Measurements from ENCODE around the gene CKAP2L.
"Not testable (repeated sequence)": the region's sequence is repeated elsewhere in the genome, so short reads cannot be mapped to it uniquely, and the experiment has no call there.

- TF ChIP-seq CTCF, POLR2A (IDR thresholded peaks at IDR 0.05): not testable (repeated sequence)
Observed at GRCh38 chr2:112716826-112717352, 47.5 kb downstream of the CKAP2L start.
